Stimulated activated naive CD8-positive, alpha-beta T cell treated with anti-CD3 and anti-CD28 coated beads, Interleukin-15, Interleukin-2, amounts not matched to agents 100 ng/mL and 50 ng/mL, for 24 hours (primary cell): Measurements from ENCODE around the gene CETP.

ENCODE experiments used
- H3K27ac Mint-ChIP-seq: one replicate; pipeline ENCODE4 v1.8.0; 2021; ENCODE audit warnings: mild to moderate bottlenecking, mixed read lengths
- H3K27me3 Mint-ChIP-seq: one replicate; pipeline ENCODE4 v1.8.0; 2021; ENCODE audit warnings: mixed read lengths
- H3K36me3 Mint-ChIP-seq: one replicate; pipeline ENCODE4 v1.8.0; 2021; ENCODE audit warnings: low read depth, mixed read lengths
- H3K4me1 Mint-ChIP-seq: one replicate; pipeline ENCODE4 v1.8.0; 2021; ENCODE audit warnings: low read depth, mixed read lengths
- H3K4me3 Mint-ChIP-seq: one replicate; pipeline ENCODE4 v1.8.0; 2021; ENCODE audit warnings: mild to moderate bottlenecking, mixed read lengths
- H3K9me3 Mint-ChIP-seq: one replicate; pipeline ENCODE4 v1.8.0; 2021; ENCODE audit warnings: mixed read lengths

Gene CETP, protein sequence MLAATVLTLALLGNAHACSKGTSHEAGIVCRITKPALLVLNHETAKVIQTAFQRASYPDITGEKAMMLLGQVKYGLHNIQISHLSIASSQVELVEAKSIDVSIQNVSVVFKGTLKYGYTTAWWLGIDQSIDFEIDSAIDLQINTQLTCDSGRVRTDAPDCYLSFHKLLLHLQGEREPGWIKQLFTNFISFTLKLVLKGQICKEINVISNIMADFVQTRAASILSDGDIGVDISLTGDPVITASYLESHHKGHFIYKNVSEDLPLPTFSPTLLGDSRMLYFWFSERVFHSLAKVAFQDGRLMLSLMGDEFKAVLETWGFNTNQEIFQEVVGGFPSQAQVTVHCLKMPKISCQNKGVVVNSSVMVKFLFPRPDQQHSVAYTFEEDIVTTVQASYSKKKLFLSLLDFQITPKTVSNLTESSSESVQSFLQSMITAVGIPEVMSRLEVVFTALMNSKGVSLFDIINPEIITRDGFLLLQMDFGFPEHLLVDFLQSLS

DNA sequence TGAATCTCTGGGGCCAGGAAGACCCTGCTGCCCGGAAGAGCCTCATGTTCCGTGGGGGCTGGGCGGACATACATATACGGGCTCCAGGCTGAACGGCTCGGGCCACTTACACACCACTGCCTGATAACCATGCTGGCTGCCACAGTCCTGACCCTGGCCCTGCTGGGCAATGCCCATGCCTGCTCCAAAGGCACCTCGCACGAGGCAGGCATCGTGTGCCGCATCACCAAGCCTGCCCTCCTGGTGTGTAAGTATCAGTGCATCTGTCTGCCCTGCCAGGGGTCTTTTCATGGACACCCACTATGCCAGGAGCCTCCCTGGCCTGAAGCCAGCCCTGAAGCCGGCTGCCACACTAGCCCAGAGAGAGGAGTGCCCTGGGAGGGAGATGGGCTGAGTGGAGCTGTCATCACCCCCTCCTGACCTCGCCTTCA, at the start of gene CETP:
Gene CETP (plus strand): TSS at position 100 of the 431 bp plus-strand sequence. CDS start 30 bp downstream, at position 130.
- no peaks in the 10 kb centered on the region for H3K9me3 Mint-ChIP-seq
- no peak within 1 kb of the TSS for H3K4me3 Mint-ChIP-seq
- no peak within 1 kb of the TSS for H3K27ac Mint-ChIP-seq
- H3K4me1 Mint-ChIP-seq = peaks cover 24% of the 10 kb centered on the region
- H3K36me3 Mint-ChIP-seq = no peaks in the 10 kb centered on the region
- no peaks in the 10 kb centered on the region for H3K27me3 Mint-ChIP-seq

DNA sequence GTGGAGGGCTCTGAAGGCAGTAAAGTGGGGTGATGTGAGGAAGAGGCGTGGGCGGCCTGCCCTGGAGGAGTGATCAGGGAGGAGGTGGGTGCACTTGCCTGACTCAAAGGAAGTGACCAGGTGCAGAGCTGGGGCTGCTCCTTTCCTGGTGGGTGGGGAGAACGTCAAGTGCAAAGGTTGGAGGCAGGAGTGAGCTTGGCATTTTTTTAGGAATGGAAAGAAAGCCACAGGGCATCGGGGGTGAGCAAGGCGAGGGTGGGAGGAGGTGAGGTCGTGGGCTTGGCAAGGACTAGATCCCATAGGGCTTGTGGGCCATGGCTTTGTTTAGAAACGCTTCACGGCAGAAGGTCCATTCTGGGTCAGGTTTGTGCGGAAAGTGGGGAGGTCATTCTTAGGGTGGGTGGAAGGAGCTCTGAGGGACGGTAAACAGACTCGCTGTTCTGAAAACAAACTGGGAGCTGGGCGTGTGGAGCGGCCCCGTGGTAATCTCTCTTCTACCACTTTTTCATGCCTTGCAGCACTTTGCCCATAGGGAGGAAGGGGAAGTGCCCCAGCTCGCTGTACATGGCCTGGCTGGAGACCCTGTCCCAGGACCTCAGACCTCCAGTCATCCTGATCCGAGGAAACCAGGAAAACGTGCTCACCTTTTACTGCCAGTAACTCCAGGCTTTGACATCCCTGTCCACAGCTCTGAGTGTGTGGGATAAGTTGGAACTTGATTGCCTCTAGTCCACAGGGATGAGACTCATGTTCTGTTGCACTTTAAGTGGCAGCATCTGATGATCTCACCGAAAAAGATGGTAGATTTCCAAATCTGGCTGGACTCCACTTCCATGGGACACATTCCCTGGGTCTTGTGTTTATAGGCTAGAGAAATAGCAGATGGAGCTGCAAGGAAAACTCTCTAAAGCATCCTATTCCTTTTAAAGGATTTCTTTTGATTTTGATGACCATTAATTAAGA, 48.7 kb upstream of the CETP start:
- Mint-ChIP-seq H3K27me3 (no peaks in the 10 kb centered on the region), H3K36me3 (no peaks in the 10 kb centered on the region), H3K4me3 (no peak overlapping the region), H3K9me3 (no peaks in the 10 kb centered on the region), H3K27ac (peak overlapping the region; percentile 34), H3K4me1 (peaks cover 66% of the 10 kb centered on the region)

DNA sequence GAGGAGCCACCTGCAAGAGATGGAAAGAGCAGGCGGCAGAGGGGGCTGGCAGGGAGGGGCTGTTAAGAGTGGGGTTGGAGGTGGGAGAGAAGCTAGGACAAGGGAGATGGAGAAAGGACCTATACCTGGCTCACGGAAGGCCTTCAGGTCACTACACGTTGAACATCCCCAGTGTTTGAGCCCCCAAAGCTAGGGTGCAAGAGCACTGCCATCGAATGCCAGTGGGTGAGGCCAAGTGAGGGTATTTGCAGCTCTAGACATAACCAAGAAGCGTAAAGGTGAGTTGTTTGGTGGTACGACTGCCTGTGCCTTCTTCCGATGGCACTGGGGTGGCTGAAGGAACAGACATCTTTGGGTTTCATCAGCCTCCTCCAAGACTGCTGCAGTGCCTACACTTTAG, 46.9 kb upstream of the CETP start:
- no peak overlapping the region for H3K4me3 Mint-ChIP-seq
- no peaks in the 10 kb centered on the region for H3K9me3 Mint-ChIP-seq
- H3K4me1 Mint-ChIP-seq = peaks cover 81% of the 10 kb centered on the region
- H3K36me3 Mint-ChIP-seq = no peaks in the 10 kb centered on the region
- no peak overlapping the region for H3K27ac Mint-ChIP-seq
- no peaks in the 10 kb centered on the region for H3K27me3 Mint-ChIP-seq

DNA sequence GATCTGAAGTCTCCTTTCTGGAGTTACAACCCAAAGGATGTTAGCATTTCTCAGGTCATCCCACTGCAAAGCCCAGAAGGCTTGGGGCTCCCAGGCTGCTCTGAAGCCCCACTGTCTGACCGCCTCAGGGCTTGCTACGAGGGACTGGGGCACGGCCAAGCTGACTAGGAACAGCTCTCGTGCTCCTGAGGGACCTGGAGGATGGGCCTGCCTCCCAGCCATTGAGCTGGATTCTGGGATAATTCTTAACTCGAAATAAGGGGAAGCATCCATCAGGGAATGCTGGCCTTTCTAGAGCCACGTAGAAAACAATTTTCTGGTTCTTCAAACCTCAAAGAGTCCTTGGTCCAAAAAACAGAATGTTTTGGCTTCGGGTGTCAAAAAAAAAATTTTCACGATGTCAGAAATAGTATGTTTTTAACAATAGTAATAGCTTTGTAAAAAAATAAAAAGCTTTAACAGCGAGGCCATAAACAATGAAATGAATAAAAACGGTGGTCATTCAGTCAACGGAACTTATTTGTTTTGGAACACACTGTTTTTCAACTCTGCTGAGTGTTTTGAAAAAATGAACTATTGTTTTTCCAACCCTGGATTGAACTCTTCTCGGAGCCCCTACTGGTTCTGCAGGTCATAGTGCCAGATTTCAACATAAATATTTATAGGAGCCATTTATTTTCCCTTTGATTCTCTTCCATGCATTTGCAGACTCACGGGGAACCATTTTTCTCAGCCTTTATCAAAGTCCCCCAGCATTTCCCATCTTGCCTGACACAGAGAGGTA, 46.2 kb upstream of the CETP start:
- Mint-ChIP-seq H3K27ac (peak overlapping the region; percentile 91), H3K27me3 (no peaks in the 10 kb centered on the region), H3K4me3 (no peak overlapping the region), H3K4me1 (peaks cover 81% of the 10 kb centered on the region), H3K36me3 (no peaks in the 10 kb centered on the region), H3K9me3 (no peaks in the 10 kb centered on the region)

DNA sequence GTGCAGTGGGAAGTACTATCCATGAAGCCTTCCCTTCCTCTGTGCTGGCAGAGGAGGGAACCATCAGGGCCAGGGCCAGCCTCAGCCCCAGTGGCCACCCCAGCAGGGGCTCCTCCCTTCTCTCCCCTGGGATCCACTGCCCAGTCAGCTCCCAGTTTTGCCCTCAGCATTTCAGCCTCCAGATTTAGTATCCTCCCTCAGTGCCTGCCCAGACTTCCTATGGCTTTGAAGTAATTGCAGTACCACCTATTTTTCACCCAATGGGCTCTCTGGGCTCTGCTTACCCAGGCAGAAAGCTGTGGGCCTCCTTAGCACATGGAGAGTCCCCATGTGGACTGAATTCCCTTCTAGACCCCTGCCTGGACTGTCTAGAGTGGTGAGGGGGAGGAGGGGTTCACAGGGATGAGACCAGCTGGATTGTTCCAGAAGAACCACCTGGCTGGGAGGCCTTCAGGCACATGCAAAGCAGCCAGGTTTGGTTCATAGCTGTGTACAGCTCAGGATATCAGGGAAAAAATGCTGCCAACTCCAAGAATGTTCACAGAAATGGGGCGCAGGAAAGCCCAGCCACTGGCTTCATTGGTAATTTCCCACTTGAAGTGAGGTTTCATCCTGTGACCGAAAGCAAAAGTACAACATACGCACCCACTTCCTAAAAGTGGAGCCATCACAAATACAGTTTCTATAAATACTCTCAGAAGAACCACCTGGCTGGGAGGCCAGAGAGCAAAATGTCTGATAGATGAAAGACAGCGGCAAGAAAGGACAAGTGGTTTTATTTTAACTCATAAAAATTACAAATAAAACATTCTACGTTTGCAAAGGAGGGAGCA, 45.0 kb upstream of the CETP start:
- peak overlapping the region; percentile 51 for H3K4me3 Mint-ChIP-seq
- H3K27me3 Mint-ChIP-seq = no peaks in the 10 kb centered on the region
- H3K36me3 Mint-ChIP-seq = no peaks in the 10 kb centered on the region
- peaks cover 74% of the 10 kb centered on the region for H3K4me1 Mint-ChIP-seq
- no peaks in the 10 kb centered on the region for H3K9me3 Mint-ChIP-seq
- H3K27ac Mint-ChIP-seq = peak overlapping the region; percentile 91

DNA sequence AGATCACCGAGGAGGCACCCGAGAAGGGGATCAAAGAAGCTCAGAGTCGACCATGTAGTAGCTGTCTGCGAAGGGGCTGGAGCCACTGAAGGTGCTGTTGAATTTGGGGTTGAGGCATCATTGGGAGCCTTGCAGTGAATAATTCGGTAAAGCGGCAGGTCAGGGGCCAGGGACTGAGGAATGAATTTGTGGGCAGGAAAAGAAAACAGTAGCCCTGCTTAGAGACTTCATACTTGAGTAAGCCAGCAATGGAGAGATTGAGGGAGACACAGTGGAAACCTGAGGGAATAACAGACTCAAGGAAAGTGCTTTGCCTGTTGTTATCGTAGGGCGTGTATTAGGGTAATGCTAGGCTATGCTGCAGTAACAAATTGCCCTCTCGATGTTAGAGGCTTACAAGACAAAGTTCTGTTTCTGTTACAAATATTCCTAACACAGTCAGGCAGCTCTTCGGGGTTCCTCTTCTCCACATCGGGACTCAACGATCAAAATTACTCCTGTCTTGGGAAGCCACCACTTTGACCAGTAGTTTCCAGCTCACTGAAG, 43.2 kb upstream of the CETP start:
- H3K27ac Mint-ChIP-seq = no peak overlapping the region
- H3K9me3 Mint-ChIP-seq = no peaks in the 10 kb centered on the region
- no peak overlapping the region for H3K4me3 Mint-ChIP-seq

DNA sequence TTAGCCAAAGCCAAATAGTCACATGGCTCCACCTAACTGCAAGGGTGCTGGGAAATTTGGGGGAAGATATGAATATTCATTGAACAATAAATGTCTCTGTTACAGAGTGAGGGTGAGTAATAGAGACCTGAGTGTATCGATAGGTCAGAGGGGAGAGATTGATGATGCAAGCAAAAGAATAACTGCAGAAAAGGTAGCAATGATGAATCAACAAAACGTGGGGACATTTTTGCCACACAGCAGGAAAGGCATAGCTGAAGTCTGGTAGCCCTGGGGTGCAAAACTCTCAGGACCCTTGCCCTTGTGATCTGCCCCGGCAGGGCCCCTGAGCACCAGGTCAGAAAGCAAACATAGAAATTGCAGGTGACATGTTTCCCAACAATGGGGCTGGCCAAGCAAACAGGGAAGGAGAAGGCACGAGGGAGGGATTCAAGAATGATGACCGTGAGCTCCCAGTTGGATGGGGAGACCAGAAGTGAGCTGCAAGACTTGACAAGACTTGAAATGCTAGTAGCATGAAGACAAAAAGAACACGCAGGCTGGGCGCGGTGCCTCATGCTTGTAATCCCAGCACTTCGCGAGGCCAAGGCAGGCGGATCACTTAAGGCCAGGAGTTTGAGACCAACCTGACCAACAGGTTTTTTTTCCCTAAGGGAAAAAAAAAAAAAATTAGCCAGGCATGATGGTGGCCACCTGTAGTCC, 42.5 kb upstream of the CETP start:
- no peaks in the 10 kb centered on the region for H3K36me3 Mint-ChIP-seq
- H3K27ac Mint-ChIP-seq = peak overlapping the region; percentile 1
- H3K4me3 Mint-ChIP-seq = no peak overlapping the region
- no peaks in the 10 kb centered on the region for H3K9me3 Mint-ChIP-seq
- peaks cover 54% of the 10 kb centered on the region for H3K4me1 Mint-ChIP-seq
- H3K27me3 Mint-ChIP-seq = no peaks in the 10 kb centered on the region

More for the DNA sequence above, 43.2 kb upstream of the CETP start:
- Mint-ChIP-seq H3K27me3 (no peaks in the 10 kb centered on the region), H3K36me3 (no peaks in the 10 kb centered on the region), H3K4me1 (peaks cover 57% of the 10 kb centered on the region)

DNA sequence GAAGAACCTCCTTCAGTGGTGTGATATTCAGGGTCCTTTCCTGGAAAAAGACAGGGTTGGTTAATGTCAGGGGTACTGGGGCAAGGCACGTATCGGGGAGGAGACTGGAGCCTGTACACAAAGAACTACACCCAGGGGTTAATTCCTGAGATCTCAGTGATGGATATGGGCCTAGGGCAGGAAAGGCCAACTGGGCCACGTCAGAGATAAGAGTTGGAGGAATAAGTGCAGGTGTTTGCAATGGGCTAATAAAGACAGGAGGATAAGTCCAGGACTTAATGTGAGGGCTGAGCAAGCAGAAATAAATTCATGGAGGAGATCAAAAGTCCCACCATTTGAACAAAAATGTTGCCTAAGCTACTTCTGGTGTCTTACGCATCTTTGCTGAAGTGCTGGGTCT, 40.2 kb upstream of the CETP start:
- peak overlapping the region; percentile 60 for H3K27ac Mint-ChIP-seq

DNA sequence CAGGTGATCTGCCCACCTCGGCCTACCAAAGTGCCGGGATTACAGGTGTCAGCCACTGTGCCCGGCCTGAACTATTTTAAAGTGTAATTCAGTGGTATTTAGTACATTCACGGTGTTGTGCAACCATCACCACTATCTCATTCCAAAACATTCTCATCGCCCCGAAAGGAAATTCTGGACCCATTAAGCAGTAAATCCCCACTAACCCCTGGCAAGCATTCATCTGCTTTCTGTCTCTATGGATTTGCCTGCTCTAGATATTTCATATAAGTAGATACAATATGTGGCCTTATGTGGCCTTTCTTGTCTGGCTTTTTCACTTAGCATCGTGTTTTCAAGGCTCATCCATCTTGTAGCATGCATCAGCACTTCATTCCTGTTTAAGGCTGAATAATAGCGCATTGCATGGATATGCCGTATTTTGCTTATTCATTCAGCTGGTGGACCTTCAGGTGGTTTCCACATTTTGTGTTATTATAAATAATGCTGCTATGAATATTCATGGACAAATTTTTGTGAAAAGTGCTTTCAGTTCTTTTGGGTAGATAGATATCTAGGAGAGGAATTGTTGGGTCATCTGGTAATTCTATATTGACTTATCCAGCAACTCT, 38.2 kb upstream of the CETP start:
- H3K36me3 Mint-ChIP-seq = no peaks in the 10 kb centered on the region
- H3K27me3 Mint-ChIP-seq = no peaks in the 10 kb centered on the region
- H3K4me1 Mint-ChIP-seq = peaks cover 31% of the 10 kb centered on the region
- H3K27ac Mint-ChIP-seq = no peak overlapping the region
- H3K4me3 Mint-ChIP-seq = no peak overlapping the region
- H3K9me3 Mint-ChIP-seq = no peaks in the 10 kb centered on the region

More for the DNA sequence above, 40.2 kb upstream of the CETP start:
- no peak overlapping the region for H3K4me3 Mint-ChIP-seq
- H3K9me3 Mint-ChIP-seq = no peaks in the 10 kb centered on the region
- H3K27me3 Mint-ChIP-seq = no peaks in the 10 kb centered on the region
- H3K36me3 Mint-ChIP-seq = no peaks in the 10 kb centered on the region
- peaks cover 51% of the 10 kb centered on the region for H3K4me1 Mint-ChIP-seq

DNA sequence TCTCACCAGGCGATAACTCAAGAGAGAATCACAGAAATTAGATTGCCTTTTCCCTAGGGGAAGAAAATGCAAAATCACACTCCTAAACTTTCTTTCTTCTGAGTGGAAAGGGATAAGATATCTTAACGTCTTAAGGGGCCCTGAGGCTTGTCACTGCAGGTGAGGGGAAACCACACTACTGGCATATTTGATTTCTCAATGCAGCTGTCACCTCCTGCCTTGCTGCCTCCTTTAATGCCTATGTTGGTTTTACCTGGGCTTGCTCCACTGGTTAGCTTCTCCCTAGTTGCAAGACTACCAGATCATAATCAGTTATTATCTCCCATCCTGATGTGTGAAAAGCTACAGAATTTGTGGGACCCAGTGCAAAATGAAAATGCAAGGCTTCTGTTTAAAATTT, 34.3 kb upstream of the CETP start:
- Mint-ChIP-seq H3K9me3 (no peaks in the 10 kb centered on the region), H3K4me1 (peaks cover 24% of the 10 kb centered on the region), H3K36me3 (peaks cover under 1% of the 10 kb centered on the region), H3K4me3 (no peak overlapping the region), H3K27me3 (no peaks in the 10 kb centered on the region), H3K27ac (no peak overlapping the region)

DNA sequence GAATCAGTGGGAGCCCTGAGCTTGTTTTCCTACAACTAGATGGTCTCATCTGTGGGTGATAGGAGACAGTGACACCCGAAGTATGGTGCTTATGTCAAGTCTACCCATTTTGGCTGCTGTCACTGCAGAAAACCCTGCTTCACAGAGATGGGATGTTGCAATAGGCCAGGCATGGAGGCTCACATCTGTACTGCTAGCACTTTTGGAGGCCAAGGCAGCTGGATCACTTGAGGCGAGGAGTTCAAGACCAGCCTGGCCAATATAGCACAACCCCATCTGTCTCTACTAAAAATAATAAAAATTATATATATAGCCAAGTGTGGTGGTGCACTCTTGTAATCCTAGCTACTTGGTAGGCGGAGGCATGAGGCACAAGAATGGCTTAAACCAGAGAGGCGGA, 32.1 kb upstream of the CETP start:
- H3K36me3 Mint-ChIP-seq = peaks cover 22% of the 10 kb centered on the region
- H3K4me1 Mint-ChIP-seq = peaks cover 25% of the 10 kb centered on the region
- H3K27me3 Mint-ChIP-seq = no peaks in the 10 kb centered on the region
- no peaks in the 10 kb centered on the region for H3K9me3 Mint-ChIP-seq
- H3K27ac Mint-ChIP-seq = no peak overlapping the region
- no peak overlapping the region for H3K4me3 Mint-ChIP-seq

DNA sequence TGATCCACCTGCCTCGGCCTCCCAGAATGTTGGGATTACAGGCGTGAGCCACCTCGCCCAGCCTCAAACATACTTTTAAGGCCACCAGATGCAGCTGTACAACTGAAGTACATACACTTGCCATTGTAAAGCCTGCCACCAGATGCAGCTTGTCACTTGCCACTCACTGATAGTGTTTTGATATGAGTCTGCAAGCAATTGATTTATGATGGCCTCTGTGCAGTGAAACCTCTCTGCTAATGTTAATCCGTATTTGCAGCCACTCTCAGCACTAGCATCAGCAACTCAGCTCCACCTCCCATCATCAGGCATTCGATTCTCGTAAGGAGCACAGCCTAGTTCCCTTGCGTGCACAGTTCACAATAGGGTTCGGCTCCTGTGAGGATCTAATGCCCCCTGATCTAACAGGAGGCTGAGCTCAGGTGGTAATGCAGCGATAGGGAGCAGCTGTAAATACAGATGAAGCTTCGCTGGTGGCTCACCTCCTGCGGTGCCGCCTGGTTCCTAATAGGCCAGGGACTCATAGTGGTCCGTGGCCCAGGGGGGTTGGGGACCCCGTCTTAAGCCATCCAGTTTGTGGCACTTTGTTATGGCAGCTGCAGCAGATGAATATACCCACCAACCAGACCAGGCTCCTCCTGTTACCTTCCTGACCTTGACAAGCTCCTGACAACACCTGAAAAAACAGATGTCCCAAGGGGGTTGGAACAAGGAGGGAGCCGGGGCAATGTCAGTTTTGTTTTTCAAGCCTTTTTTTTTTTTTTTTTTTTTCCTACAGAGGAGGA, 31.1 kb upstream of the CETP start:
- peak overlapping the region; percentile 99 for H3K4me3 Mint-ChIP-seq
- H3K36me3 Mint-ChIP-seq = peaks cover 33% of the 10 kb centered on the region
- peak overlapping the region; percentile 98 for H3K27ac Mint-ChIP-seq
- no peaks in the 10 kb centered on the region for H3K27me3 Mint-ChIP-seq
- H3K4me1 Mint-ChIP-seq = peaks cover 31% of the 10 kb centered on the region
- no peaks in the 10 kb centered on the region for H3K9me3 Mint-ChIP-seq
